Liver (tissue), 3 donors: ENCODE data around the gene PRAMEF12.
"Not testable (repeated sequence)": the region's sequence is repeated elsewhere in the genome, so short reads cannot be mapped to it uniquely, and the experiment has no call there.

Experiments
- FOXA1 ChIP-seq: IDR thresholded peaks from 2 replicates; pipeline ENCODE4 v1.6.1; 2016; ENCODE audit warnings: antibody characterized with exemption
- JUND ChIP-seq, 2 donors: IDR thresholded peaks; 2 replicates each; pipeline ENCODE4 v1.6.1; 2016; ENCODE audit warnings: antibody characterized with exemption in 2 of 2
- TF ChIP-seq, protein P1 (sequence below): fragments of 150-350 bp; IDR thresholded peaks from 2 replicates; pipeline ENCODE4 v1.5.1; 2017; ENCODE audit warnings: improper control_type of control experiment, low read depth, low read length; ENCODE audit not compliant: missing input control
- donor health status: healthy.
- donor health status: healthy.

DNA sequence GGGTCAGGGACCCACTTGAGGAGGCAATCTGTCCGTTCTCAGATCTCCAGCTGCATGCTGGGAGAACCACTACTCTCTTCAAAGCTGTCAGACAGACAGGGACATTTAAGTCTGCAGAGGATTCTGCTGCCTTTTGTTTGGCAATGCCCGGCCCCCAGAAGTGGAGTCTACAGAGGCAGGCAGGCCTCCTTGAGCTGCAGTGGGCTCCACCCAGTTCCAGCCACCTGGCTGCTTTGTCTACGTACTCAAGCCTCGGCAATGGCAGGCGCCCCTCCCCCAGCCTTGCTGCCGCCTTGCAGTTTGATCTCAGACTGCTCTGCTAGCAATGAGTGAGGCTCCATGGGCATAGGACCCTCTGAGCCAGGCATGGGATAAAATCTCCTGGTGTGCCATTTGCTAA lies 45.5 kb downstream of the PRAMEF12 start:
- TF ChIP-seq, protein P1, sequence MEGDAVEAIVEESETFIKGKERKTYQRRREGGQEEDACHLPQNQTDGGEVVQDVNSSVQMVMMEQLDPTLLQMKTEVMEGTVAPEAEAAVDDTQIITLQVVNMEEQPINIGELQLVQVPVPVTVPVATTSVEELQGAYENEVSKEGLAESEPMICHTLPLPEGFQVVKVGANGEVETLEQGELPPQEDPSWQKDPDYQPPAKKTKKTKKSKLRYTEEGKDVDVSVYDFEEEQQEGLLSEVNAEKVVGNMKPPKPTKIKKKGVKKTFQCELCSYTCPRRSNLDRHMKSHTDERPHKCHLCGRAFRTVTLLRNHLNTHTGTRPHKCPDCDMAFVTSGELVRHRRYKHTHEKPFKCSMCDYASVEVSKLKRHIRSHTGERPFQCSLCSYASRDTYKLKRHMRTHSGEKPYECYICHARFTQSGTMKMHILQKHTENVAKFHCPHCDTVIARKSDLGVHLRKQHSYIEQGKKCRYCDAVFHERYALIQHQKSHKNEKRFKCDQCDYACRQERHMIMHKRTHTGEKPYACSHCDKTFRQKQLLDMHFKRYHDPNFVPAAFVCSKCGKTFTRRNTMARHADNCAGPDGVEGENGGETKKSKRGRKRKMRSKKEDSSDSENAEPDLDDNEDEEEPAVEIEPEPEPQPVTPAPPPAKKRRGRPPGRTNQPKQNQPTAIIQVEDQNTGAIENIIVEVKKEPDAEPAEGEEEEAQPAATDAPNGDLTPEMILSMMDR = not testable (repeated sequence)
- not testable (repeated sequence) for TF ChIP-seq FOXA1; JUND (IDR thresholded peaks at IDR 0.05)
